A549 (cell line): ENCODE measurements around the gene XPO5. TPM values are rescaled to one million over a fixed set of nuclear protein-coding genes. Genes with fewer than 3 reads are reported as not detected.

Experiments
- ATAC-seq, 2 experiments: fragments of 200-7000 bp in 1 of 2; fragments of >200 bp in 1 of 2; cut with Nextera tagmentation in 1 of 2; cut with Tn5 transposase in 1 of 2; 3 replicates each; pipeline versions ENCODE4 v1.8.0 to v1.9.1; 2018 to 2020; ENCODE audit warnings: mild to moderate bottlenecking in 1 of 2, moderate library complexity in 1 of 2
- CTCF ChIA-PET: fragments of 300-600 bp; sonication (Branson Sonifier 250); formaldehyde crosslinking; extraction: SDS; loops from one replicate; lab custom pipeline; 2021; ENCODE audit warnings: antibody characterized with exemption, inconsistent platforms; lab: Yijun Ruan, JAX
- POLR2A ChIA-PET: fragments of 350-600 bp; formaldehyde crosslinking; extraction: SDS; loops from one replicate; lab custom pipeline; 2021; ENCODE audit warnings: antibody characterized with exemption, inconsistent platforms; lab: Yijun Ruan, JAX
- DNase-seq, 2 experiments: peaks; one replicate each; pipeline versions ENCODE4 v3.0.0 to v3.0.0-alpha.2; 2011 to 2016; ENCODE audit warnings: low read depth in 1 of 2, low spot score in 1 of 2
- FAIRE-seq: peaks from 2 replicates; lab custom pipeline; 2011; peaks lifted over from hg19 to GRCh38; lab: Jason Lieb, UNC
- H3K27ac ChIP-seq, 2 experiments: fragments of >200 bp; sonication (Bioruptor Twin); formaldehyde crosslinking; 3 replicates each; pipeline ENCODE4 v1.5.1; 2016 to 2017
- H3K4me1 ChIP-seq: fragments of >200 bp; sonication (Bioruptor Twin); formaldehyde crosslinking; 3 replicates; pipeline ENCODE4 v1.6.1; 2016
- H3K4me2 ChIP-seq: fragments of >200 bp; sonication (Bioruptor Twin); formaldehyde crosslinking; 3 replicates; pipeline ENCODE4 v1.6.1; 2016
- H3K4me3 ChIP-seq: fragments of >200 bp; sonication (Bioruptor Twin); formaldehyde crosslinking; 3 replicates; pipeline ENCODE4 v1.5.1; 2016
- H3K9me3 ChIP-seq: fragments of >200 bp; sonication (Bioruptor Twin); formaldehyde crosslinking; 3 replicates; pipeline ENCODE4 v1.6.1; 2016
- ATOH8 ChIP-seq: fragments of 250-450 bp; sonication (Bioruptor Pico); IDR thresholded peaks from 2 replicates; pipeline ENCODE4 v1.5.0; 2020; ENCODE audit warnings: low read depth, mild to moderate bottlenecking, moderate library complexity
- CBX2 ChIP-seq: fragments of 200-600 bp; sonication (generic); IDR thresholded peaks from 2 replicates; pipeline ENCODE4 v1.6.1; 2016; ENCODE audit warnings: low read depth, mild to moderate bottlenecking, borderline replicate concordance
- CBX8 ChIP-seq: fragments of 200-600 bp; sonication (generic); IDR thresholded peaks from 2 replicates; pipeline ENCODE4 v1.6.1; 2016
- CEBPB ChIP-seq, 2 experiments: fragments of >200 bp in 1 of 2; sonication (Bioruptor Twin) in 1 of 2; formaldehyde crosslinking in 1 of 2; IDR thresholded peaks; 2 replicates each; pipeline ENCODE4 v1.6.1; 2012 to 2016
- CHD4 ChIP-seq: fragments of 200-600 bp; sonication (generic); IDR thresholded peaks from 2 replicates; pipeline ENCODE4 v1.6.1; 2016; ENCODE audit warnings: antibody characterized with exemption, mild to moderate bottlenecking, borderline replicate concordance
- CTCF ChIP-seq: fragments of >200 bp; sonication (Bioruptor Twin); formaldehyde crosslinking; IDR thresholded peaks from 3 replicates; pipeline ENCODE4 v1.5.1; 2016
- E2F6 ChIP-seq: IDR thresholded peaks from 2 replicates; pipeline ENCODE4 v1.6.1; 2012; ENCODE audit warnings: low read depth, borderline replicate concordance
- ESRRA ChIP-seq: fragments of 150-350 bp; IDR thresholded peaks from 2 replicates; pipeline ENCODE4 v1.6.1; 2014; ENCODE audit warnings: mild to moderate bottlenecking, low read length, borderline replicate concordance
- FOSB ChIP-seq: fragments of 250-450 bp; sonication (Bioruptor Pico); IDR thresholded peaks from 2 replicates; pipeline ENCODE4 v1.5.0; 2020; ENCODE audit warnings: mild to moderate bottlenecking, moderate library complexity
- FOSL2 ChIP-seq, 2 experiments: fragments of 450-650 bp in 1 of 2; fragments of >200 bp in 1 of 2; sonication (Bioruptor Twin) in 1 of 2; formaldehyde crosslinking; IDR thresholded peaks; 2 replicates each; pipeline versions ENCODE4 v1.5.0 to v1.6.1; 2016 to 2020; ENCODE audit warnings: mild to moderate bottlenecking in 1 of 2, moderate library complexity in 1 of 2
- FOXS1 ChIP-seq: fragments of 250-450 bp; sonication (Bioruptor Pico); IDR thresholded peaks from 2 replicates; pipeline ENCODE4 v1.5.0; 2020; ENCODE audit warnings: mild to moderate bottlenecking, moderate library complexity
- GATA3 ChIP-seq: IDR thresholded peaks from 2 replicates; pipeline ENCODE4 v1.6.1; 2012; ENCODE audit warnings: borderline replicate concordance
- HES2 ChIP-seq: fragments of >200 bp; sonication (Bioruptor Twin); formaldehyde crosslinking; IDR thresholded peaks from 2 replicates; pipeline ENCODE4 v1.6.1; 2016
- HEYL ChIP-seq: fragments of 250-450 bp; sonication (Bioruptor Pico); IDR thresholded peaks from 2 replicates; pipeline ENCODE4 v1.8.0; 2021; ENCODE audit warnings: mild to moderate bottlenecking, moderate library complexity
- HOXA7 ChIP-seq: fragments of 250-450 bp; sonication (Bioruptor Pico); IDR thresholded peaks from 2 replicates; pipeline ENCODE4 v1.5.0; 2020; ENCODE audit warnings: mild to moderate bottlenecking, moderate library complexity
- HOXB5 ChIP-seq: fragments of 250-450 bp; sonication (Bioruptor Pico); IDR thresholded peaks from 2 replicates; pipeline ENCODE4 v1.5.0; 2020; ENCODE audit warnings: mild to moderate bottlenecking, moderate library complexity
- JUN ChIP-seq, 2 experiments: fragments of >200 bp; sonication (Bioruptor Twin); formaldehyde crosslinking; IDR thresholded peaks; 2 replicates in 1 of 2; 3 replicates in 1 of 2; pipeline ENCODE4 v1.6.1; 2016 to 2017
- KDM1A ChIP-seq: fragments of 200-600 bp; sonication (generic); IDR thresholded peaks from 2 replicates; pipeline ENCODE4 v1.6.1; 2016; ENCODE audit warnings: low read depth, mild to moderate bottlenecking
- KDM5A ChIP-seq: fragments of 200-600 bp; sonication (generic); IDR thresholded peaks from 2 replicates; pipeline ENCODE4 v1.6.1; 2016; ENCODE audit warnings: antibody characterized with exemption, mild to moderate bottlenecking
- MAFK ChIP-seq: fragments of 450-650 bp; IDR thresholded peaks from 2 replicates; pipeline ENCODE4 v1.6.1; 2014; ENCODE audit not compliant: partially characterized antibody
- MAX ChIP-seq: IDR thresholded peaks from 2 replicates; pipeline ENCODE4 v1.6.1; 2012
- MYC ChIP-seq: IDR thresholded peaks from 2 replicates; pipeline ENCODE4 v1.6.1; 2012; ENCODE audit warnings: mild to moderate bottlenecking, inconsistent platforms, low read length, improper control_type of control experiment, borderline replicate concordance
- NR3C1 ChIP-seq: fragments of >200 bp; sonication (Bioruptor Twin); formaldehyde crosslinking; IDR thresholded peaks from 3 replicates; pipeline ENCODE4 v1.6.1; 2017
- PBX3 ChIP-seq: IDR thresholded peaks from 2 replicates; pipeline ENCODE4 v1.6.1; 2012
- PHF8 ChIP-seq: fragments of 200-600 bp; sonication (generic); IDR thresholded peaks from 2 replicates; pipeline ENCODE4 v1.6.1; 2016; ENCODE audit warnings: low read depth, mild to moderate bottlenecking, antibody characterized with exemption, moderate library complexity, borderline replicate concordance
- POLR2A ChIP-seq: IDR thresholded peaks from 2 replicates; pipeline ENCODE4 v1.6.1; 2012; ENCODE audit warnings: mild to moderate bottlenecking, low read length
- RAD21 ChIP-seq, 2 experiments: fragments of >200 bp in 1 of 2; sonication (Bioruptor Twin) in 1 of 2; formaldehyde crosslinking in 1 of 2; IDR thresholded peaks in 1 of 2; conservative IDR thresholded peaks in 1 of 2; 2 replicates in 1 of 2; 3 replicates in 1 of 2; pipeline ENCODE4 v1.6.1; 2012 to 2018; ENCODE audit warnings: inconsistent platforms in 1 of 2
- RARB ChIP-seq: fragments of 250-450 bp; sonication (Bioruptor Pico); IDR thresholded peaks from 2 replicates; pipeline ENCODE4 v1.8.0; 2021; ENCODE audit warnings: mild to moderate bottlenecking, moderate library complexity
- RFX5 ChIP-seq: fragments of 450-650 bp; IDR thresholded peaks from 2 replicates; pipeline ENCODE4 v1.7.1; 2014; ENCODE audit warnings: antibody characterized with exemption, mild to moderate bottlenecking, moderate library complexity
- RNF2 ChIP-seq: fragments of 200-600 bp; sonication (generic); IDR thresholded peaks from 2 replicates; pipeline ENCODE4 v1.6.1; 2016; ENCODE audit warnings: low read depth, mild to moderate bottlenecking, antibody characterized with exemption, moderate library complexity, borderline replicate concordance
- TP53 ChIP-seq: fragments of 250-450 bp; sonication (Bioruptor Pico); IDR thresholded peaks from 2 replicates; pipeline ENCODE4 v1.5.0; 2021; ENCODE audit warnings: mild to moderate bottlenecking, moderate library complexity
- USF2 ChIP-seq: fragments of 450-650 bp; IDR thresholded peaks from 2 replicates; pipeline ENCODE4 v1.6.1; 2014; ENCODE audit warnings: antibody characterized with exemption
- ZC3H11A ChIP-seq: fragments of 450-650 bp; IDR thresholded peaks from 2 replicates; pipeline ENCODE4 v1.6.1; 2014; ENCODE audit warnings: antibody characterized with exemption, mild to moderate bottlenecking
- ZFP36 ChIP-seq: fragments of 450-650 bp; IDR thresholded peaks from 2 replicates; pipeline ENCODE4 v1.6.1; 2014; ENCODE audit warnings: borderline replicate concordance; ENCODE audit not compliant: partially characterized antibody
- WGBS: methylation state at CpG from one replicate; pipeline ENCODE4 v1.1.6; 2017; ENCODE audit errors: missing lambda C conversion rate; 5-methylcytosine and 5-hydroxymethylcytosine counted together
- polyA plus RNA-seq, 4 experiments: library from polyadenylated mRNA; depleted of rRNA in 3 of 4; stranded (reverse); fragments of >200 nt; fragmentation: RNase III in 1 of 4; extraction: RNeasy Plus Mini Kit Qiagen cat#74134 plus additional on column Dnase treatment in 1 of 4; gene quantifications; 2 replicates in 3 of 4; 3 replicates in 1 of 4; pipeline ENCODE4 v1.2.3, GENCODE V29; 2011 to 2017

Gene XPO5
- polyA plus RNA-seq, 2 of the 4 experiments (the other 2 are of a cell fraction), result 24.8 to 51.0 TPM

- peak within 1 kb of the TSS; percentile 95 for H3K4me2 ChIP-seq
- POLR2A ChIA-PET, result interaction anchor here (1.0 to 1.1 kb wide), 2 partner anchors 15 to 120 kb away, joined by 3 read pairs; no protein-coding TSS in a partner anchor
- ATAC-seq (peak; percentile 68 to 84), DNase-seq (peak; percentile 34 to 73), FAIRE-seq (no peak)
- peaks cover 10% of the 10 kb centered on the region for H3K4me1 ChIP-seq
- H3K27ac ChIP-seq, result peak within 1 kb of the TSS; percentile 64 to 87
- H3K4me3 ChIP-seq, result peak within 1 kb of the TSS; percentile 64
- WGBS, result 38% methylated on average over 32 of the region's 96 CpGs
- CTCF ChIA-PET, result interaction anchor here (0.5 to 5.9 kb wide), 6 partner anchors 14 to 483 kb away, joined by 3 to 79 read pairs (median 3); partner anchors contain the start of gene DNPH1
- TF ChIP-seq MAFK, result no peak
- no peak for TF ChIP-seq CBX2
- no peak for TF ChIP-seq HOXB5 (CRISPR knock-in tag)
- TF ChIP-seq USF2, result no peak
- TF ChIP-seq RARB (CRISPR knock-in tag), result no peak
- peak in 1 of 2 experiments; percentile 27; a peak in 1 of 5 replicates for TF ChIP-seq JUN (IDR thresholded peaks at IDR 0.05)
- no peak for TF ChIP-seq CTCF
- no peak for TF ChIP-seq ESRRA
- no peak for TF ChIP-seq ZFP36
- no peak for TF ChIP-seq HEYL (CRISPR knock-in tag)
- TF ChIP-seq CEBPB (IDR thresholded peaks at IDR 0.05), result no peak
- TF ChIP-seq RNF2, result no peak
- peak; percentile 27; the same call in 1 of the 2 replicates for TF ChIP-seq POLR2A
- TF ChIP-seq TP53 (CRISPR knock-in tag), result no peak
- TF ChIP-seq NR3C1, result no peak
- no peak for TF ChIP-seq ATOH8 (CRISPR knock-in tag)
- no peak for TF ChIP-seq HES2
- TF ChIP-seq CHD4, result no peak
- TF ChIP-seq KDM1A, result no peak
- TF ChIP-seq ZC3H11A, result no peak
- TF ChIP-seq RFX5, result peak; percentile 96
- no peak for TF ChIP-seq RAD21 (conservative IDR thresholded peaks at IDR 0.05 in 1 of 2, IDR thresholded peaks at IDR 0.05 in 1 of 2)
- TF ChIP-seq FOXS1, result no peak
- no peak for TF ChIP-seq PHF8
- no peak for TF ChIP-seq HOXA7 (CRISPR knock-in tag)
- TF ChIP-seq GATA3, result no peak
- TF ChIP-seq FOSB (CRISPR knock-in tag), result no peak
- no peak for TF ChIP-seq E2F6
- no peak for TF ChIP-seq MYC
- no peak for TF ChIP-seq KDM5A
- TF ChIP-seq FOSL2 (IDR thresholded peaks at IDR 0.05), result no peak
- no peak for TF ChIP-seq FOSL2 (CRISPR knock-in tag; IDR thresholded peaks at IDR 0.05)
- TF ChIP-seq MAX, result 0 out of 2 replicates have a peak, but pooled peaks have one; percentile 15
- no peak for TF ChIP-seq PBX3
- TF ChIP-seq CBX8, result no peak
- no peaks in the 10 kb centered on the region for H3K9me3 ChIP-seq
Measured at GRCh38 chr6:43509984-43510826, 65.6 kb downstream of the XPO5 start, which contains the start of gene LRRC73. Gene LRRC73 (minus strand): TSS chr6:43510346. CDS start chr6:43509785, 561 bp downstream.
